Measurements from ENCODE around the gene SVBP. TPM values are rescaled to one million over a fixed set of nuclear protein-coding genes. Genes with fewer than 3 reads are reported as not detected.

SVBP gene
- total and polyA plus RNA-seq, 10 donors = 15.1 to 41.7 (median 21.7) TPM

DNA sequence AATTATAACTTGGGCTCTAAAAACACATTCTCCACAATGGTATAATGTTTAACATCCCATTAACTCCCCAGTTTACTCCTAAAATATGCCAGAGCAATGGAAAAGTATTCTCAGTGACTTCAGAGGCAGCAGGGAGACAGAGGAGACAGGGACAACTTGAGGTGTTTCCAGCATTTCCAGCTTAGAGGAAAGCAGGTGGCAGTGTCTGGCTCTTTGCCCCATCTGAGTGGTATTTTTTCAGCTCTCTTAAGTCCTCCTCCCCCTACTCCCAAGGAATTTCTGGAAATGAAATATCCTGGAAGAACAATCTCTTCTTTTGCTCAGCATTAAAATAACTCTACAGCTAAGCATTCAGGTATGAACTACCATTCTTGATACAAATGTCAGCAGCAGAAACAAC, 11.0 kb downstream of the SVBP start:
- H3K27me3 ChIP-seq (replicated peaks in 1 of 7) = no peaks in the 10 kb centered on the region
- intact Hi-C loops (cut with DNase I; ENCODE audit: low total_unique reads) = no loop called here
- H3K4me1 ChIP-seq = no peaks in the 10 kb centered on the region
- TF ChIP-seq POLR2A (IDR thresholded peaks at IDR 0.05) (no peak), POLR2AphosphoS5 (IDR thresholded peaks at IDR 0.05) (no peak), CTCF (IDR thresholded peaks at IDR 0.05 in 8 of 11, conservative IDR thresholded peaks at IDR 0.05 in 3 of 11) (no peak)
- H3K4me3 ChIP-seq = no peak overlapping the region
- no peak for DNase-seq
- H3K27ac ChIP-seq = no peak overlapping the region
- H3K9me3 ChIP-seq = peaks cover 0 to 8% (median 0%) of the 10 kb centered on the region in 8 donors
- peaks cover 0 to 39% (median 12%) of the 10 kb centered on the region in 6 donors for H3K36me3 ChIP-seq

DNA sequence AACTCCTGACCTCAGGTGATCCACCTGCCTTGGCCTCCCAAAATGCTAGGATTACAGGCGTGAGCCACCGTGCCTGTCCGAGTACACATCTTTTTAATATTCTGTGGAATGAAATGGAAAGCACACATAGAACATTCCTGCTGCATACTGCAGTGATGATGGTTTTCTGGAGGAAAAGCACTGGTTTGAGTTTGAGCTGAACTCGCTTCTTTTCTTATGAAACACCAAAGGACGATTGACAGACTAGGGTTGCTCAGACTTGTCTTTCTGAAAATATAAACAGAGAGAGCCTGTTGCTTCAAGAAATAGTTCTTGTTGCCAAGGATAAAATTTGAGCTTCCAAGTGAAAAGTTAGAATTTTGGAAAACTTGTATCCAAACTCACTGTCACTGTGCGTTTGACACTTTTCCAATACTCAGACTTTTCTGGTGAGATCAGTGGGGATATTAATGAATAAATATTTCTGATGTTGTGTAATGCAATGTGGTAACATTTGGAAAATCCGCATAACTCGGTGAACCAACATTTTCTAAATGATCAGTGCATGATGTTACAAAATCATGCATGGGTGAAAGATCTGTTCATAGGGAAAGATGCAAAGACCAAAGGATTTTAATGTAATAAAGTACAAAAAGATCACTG, 15.2 kb downstream of the SVBP start:
- Histone ChIP-seq H3K4me1 (no peaks in the 10 kb centered on the region), H3K27ac (no peak overlapping the region), H3K4me3 (no peak overlapping the region), H3K9me3 (peaks cover 0 to 8% (median 0%) of the 10 kb centered on the region in 8 donors), H3K27me3 (replicated peaks in 1 of 7) (no peaks in the 10 kb centered on the region), H3K36me3 (peaks cover 0 to 22% (median 4%) of the 10 kb centered on the region in 6 donors)
- TF ChIP-seq POLR2AphosphoS5 (IDR thresholded peaks at IDR 0.05) = no peak
- intact Hi-C loops (cut with DNase I; ENCODE audit: low total_unique reads) = no loop called here
- WGBS, 5 donors = 86 to 96% (median 91%) methylated on average over 8 of the region's 8 CpGs
- no peak for DNase-seq

DNA sequence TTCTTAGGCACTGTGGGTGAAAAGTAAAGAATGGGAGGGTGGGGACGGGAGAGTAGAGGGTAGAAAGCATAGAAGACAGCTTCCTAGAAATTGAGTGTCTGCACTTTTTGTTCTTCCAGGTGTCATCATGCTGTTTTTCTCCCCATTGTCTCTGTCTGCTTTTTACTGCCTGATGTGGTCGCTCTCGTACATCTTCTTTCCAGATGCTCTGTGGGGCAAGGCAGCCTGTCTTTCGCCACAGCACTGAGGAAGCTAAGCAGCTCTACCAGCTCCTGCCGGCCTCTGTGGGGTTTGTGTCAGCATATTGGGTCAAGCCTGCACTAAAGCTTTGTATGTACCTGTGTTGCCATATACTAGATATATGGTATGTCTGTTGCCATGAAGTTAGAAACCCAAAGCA, 19.2 kb downstream of the SVBP start:
- intact Hi-C loops (cut with DNase I; ENCODE audit: low total_unique reads) = no loop called here

DNA sequence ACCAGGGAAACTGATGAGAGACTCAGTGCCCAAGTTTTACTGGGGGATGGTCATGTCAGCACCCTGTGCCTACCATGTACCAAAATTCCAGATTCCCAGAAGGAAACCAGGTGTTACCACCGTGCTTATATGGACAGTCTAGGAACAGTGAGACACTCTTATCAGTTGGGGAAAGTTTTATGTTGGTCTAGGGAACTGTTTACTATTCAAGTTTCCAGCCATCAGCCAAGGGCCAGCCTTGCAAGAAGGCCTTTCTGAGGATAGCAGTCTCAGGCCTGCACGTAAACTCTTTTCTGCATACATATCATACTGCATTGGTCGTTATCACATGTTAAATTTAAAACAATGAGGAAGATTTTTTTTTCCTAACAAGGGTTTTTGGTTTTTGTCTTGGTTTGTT, 19.8 kb downstream of the SVBP start:
- H3K27ac ChIP-seq = no peak overlapping the region
- no peaks in the 10 kb centered on the region for H3K36me3 ChIP-seq
- TF ChIP-seq POLR2AphosphoS5 (IDR thresholded peaks at IDR 0.05) (no peak), CTCF (IDR thresholded peaks at IDR 0.05 in 8 of 11, conservative IDR thresholded peaks at IDR 0.05 in 3 of 11) (no peak)
- 85 to 94% (median 87%) methylated on average over 3 of the region's 3 CpGs for WGBS, 5 donors
- H3K4me1 ChIP-seq = no peaks in the 10 kb centered on the region
- H3K9me3 ChIP-seq = no peaks in the 10 kb centered on the region
- no peak for DNase-seq
- H3K27me3 ChIP-seq (replicated peaks in 1 of 7) = no peaks in the 10 kb centered on the region
- intact Hi-C loops (cut with DNase I; ENCODE audit: low total_unique reads) = no loop called here
- H3K4me3 ChIP-seq = no peak overlapping the region

More for the DNA sequence above, 19.2 kb downstream of the SVBP start:
- no peaks in the 10 kb centered on the region for H3K27me3 ChIP-seq (replicated peaks in 1 of 7)
- no peak overlapping the region for H3K27ac ChIP-seq
- 81 to 95% (median 87%) methylated on average over 5 of the region's 5 CpGs for WGBS, 5 donors
- H3K36me3 ChIP-seq = no peaks in the 10 kb centered on the region
- DNase-seq = no peak
- no peaks in the 10 kb centered on the region for H3K9me3 ChIP-seq
- H3K4me3 ChIP-seq = no peak overlapping the region
- TF ChIP-seq POLR2A (IDR thresholded peaks at IDR 0.05) (no peak), POLR2AphosphoS5 (IDR thresholded peaks at IDR 0.05) (no peak), CTCF (IDR thresholded peaks at IDR 0.05 in 8 of 11, conservative IDR thresholded peaks at IDR 0.05 in 3 of 11) (no peak)
- no peaks in the 10 kb centered on the region for H3K4me1 ChIP-seq

GRCh38 chr1:42793824-42794223, 23.4 kb downstream of the SVBP start:
- intact Hi-C loops (cut with DNase I; ENCODE audit: low total_unique reads) = no loop called here
- Histone ChIP-seq H3K27ac (no peak overlapping the region), H3K9me3 (no peaks in the 10 kb centered on the region), H3K36me3 (no peaks in the 10 kb centered on the region), H3K4me1 (no peaks in the 10 kb centered on the region), H3K4me3 (no peak overlapping the region), H3K27me3 (replicated peaks in 1 of 7) (no peaks in the 10 kb centered on the region)
- no peak for DNase-seq
- 71 to 91% (median 78%) methylated on average over 2 of the region's 2 CpGs for WGBS, 5 donors
- TF ChIP-seq POLR2AphosphoS5 (IDR thresholded peaks at IDR 0.05) = no peak
- no peak for TF ChIP-seq CTCF (IDR thresholded peaks at IDR 0.05 in 8 of 11, conservative IDR thresholded peaks at IDR 0.05 in 3 of 11)
- TF ChIP-seq POLR2A (IDR thresholded peaks at IDR 0.05) = no peak

Measured in spleen (tissue), 11 donors.